Epidermal melanocyte (primary cell): ENCODE data around the gene PTPRK.

Experiments used
- DNase-seq: peaks from one replicate; pipeline ENCODE4 v3.0.0; 2011; ENCODE audit warnings: low spot score; ENCODE audit not compliant: insufficient read length

PTPRK gene

GRCh38 chr6:127971945-127972391 lies 548.4 kb downstream of the PTPRK start:
- no peak for DNase-seq

- no peak for DNase-seq
These were observed 549.0 kb downstream of the PTPRK start for GRCh38 chr6:127971386-127971785.

GRCh38 chr6:127969701-127970100 lies 550.7 kb downstream of the PTPRK start:
- no peak for DNase-seq

DNA sequence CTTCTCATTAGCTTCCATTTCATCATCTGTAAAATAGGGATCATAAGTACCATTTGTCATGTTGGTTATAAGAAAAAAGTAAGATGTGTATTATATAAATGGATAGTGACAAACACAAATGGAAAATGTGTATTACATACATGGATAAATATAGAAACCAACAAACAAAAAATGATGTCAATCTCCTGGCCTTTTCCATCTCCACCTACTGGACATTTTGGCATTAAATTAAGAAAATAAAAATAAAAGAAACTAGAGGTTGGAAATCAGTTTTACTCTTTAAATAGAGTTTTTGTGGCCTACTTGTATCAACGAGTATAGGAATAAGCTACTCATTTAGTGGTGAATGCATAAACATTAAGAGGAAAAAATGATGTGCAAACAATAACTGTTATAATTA lies 552.0 kb downstream of the PTPRK start:
- DNase-seq, result no peak

GRCh38 chr6:127967708-127968107 lies 552.7 kb downstream of the PTPRK start:
- no peak for DNase-seq

GRCh38 chr6:127966616-127967015 lies 553.8 kb downstream of the PTPRK start:
- DNase-seq, result no peak

- DNase-seq, result no peak
These were observed 556.9 kb downstream of the PTPRK start for GRCh38 chr6:127963495-127963894.

DNA sequence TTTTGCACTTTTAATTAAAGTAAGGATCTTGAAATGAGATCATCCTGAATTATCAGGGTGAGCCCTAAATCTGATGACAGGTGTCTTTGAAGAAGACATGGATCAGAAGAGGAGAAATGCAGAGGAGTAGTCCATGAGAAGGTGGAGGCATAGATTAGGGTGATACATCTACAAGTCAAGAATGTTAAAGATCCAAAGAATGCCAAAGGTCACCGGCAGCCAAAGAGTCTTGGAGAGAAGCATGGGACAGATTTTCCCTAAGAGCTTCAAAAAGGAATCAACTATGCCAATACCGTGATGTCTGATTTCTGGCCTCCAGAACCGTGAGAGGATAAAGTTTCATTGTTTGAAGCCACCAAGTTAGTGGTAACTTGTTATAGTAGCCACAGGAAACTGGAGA lies 560.5 kb downstream of the PTPRK start:
- DNase-seq, result no peak

DNA sequence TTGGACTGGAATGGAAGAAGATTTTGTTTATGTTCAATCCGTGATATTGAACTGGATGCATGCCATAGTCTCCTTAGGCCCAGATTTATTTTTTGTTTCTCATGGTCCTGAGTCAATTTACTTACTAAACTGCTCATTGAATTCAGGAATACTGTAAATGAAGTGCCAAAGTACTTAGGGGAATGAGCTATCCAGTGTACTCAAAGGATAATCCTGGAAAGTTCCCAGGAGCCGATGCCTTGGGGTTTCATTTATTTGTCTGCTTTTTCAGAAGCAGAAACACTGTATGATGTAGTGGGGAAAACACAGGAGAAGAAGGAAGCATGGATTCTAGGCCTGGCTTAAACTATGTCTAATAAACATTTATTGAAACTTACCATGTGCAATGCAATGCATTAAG lies 563.4 kb downstream of the PTPRK start:
- no peak for DNase-seq

GRCh38 chr6:127956260-127956888 lies 564.0 kb downstream of the PTPRK start:
- DNase-seq, result no peak

DNA sequence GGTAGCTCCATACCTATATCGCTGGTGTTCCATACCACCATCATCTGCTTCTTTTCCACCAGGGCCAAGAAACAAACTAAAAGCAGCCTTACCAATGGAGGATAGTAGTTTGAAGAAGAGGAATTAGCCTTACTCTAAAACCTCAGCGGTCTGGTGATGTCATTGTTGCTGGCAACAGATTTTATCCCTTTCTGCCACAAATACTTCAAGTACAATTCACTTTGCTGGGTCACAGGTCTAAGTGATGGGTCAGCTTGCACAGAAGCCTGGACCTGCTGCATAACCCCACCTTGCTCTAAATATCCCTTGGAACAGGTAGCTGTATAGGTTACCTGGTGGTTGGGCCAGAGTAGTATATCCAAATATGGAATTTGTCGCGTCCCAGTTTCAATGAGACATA lies 566.3 kb downstream of the PTPRK start:
- DNase-seq, result no peak

- no peak for DNase-seq
These were observed 567.6 kb downstream of the PTPRK start for GRCh38 chr6:127952831-127953230.

DNA sequence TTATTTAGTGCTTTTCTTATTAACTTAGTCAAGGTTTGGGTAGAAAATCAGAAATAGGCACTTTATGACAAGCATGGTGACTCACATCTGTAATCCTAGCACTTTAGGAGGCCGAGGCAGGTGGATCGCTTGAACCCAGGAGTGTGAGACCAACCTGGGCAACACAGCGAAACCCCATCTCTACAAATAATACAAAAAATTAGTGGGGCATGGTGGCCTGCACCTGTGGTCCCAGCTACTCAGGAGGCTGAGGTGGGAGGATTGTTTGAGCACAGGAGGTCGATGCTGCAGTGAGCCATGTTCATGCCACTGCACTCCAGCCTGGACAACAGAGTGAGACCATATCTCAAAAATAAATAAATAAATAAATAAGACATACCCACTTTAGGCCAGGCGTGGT lies 568.2 kb downstream of the PTPRK start:
- DNase-seq, result no peak

DNA sequence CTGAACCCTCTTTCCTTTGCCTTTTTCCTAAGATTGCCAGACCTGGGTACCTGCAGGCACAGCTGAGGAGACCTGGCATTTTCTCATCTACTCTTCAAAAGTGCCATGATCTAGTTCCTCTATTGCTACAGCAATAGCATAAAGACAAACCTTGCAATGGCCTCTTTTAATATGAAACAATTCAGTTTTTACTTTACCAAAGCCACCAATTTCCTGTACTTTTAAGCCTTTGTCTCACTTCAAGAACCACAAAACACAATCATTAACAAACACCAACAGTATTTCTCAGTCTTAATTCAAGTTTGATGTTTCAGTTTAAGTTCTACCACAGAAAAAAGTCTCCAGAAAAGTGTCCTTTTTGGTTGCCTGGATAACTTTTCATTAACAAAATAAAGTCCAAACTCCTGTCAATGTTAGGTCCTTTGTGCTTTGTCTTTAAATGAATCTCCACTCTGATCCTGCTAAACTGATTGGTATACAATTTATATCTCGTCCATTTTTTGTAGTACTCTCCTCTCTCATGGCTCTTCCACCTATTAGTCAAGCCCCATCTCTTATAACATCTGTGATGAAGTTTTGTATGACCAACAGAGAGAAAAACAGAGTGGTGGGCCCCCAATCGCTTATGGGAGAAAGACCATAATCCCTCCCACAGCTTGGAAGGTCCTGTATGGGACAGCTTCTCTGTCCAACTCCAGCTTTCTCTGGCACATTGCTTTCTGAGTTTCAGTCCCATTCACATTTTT lies 569.1 kb downstream of the PTPRK start:
- no peak for DNase-seq

- DNase-seq, result no peak
These were observed 569.7 kb downstream of the PTPRK start for GRCh38 chr6:127950566-127951145.

DNA sequence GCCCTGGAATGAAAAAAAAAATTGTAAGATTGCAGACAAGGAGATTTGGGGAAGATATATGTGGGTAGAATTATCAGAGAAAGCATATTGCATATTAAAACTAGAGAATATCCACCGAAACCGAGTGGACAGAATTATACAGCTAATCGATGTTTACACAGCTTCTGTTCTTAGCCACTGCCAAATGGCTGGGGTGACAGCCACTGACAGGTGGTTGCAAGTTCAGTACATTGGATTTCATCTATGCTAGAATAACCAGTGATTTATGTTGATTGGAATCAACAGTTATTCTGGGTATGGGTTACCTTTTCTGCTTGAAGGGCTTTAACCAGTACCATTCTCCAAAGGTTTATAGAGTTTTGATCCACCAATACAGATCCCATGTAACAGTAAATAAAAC lies 571.1 kb downstream of the PTPRK start:
- DNase-seq, result no peak

DNA sequence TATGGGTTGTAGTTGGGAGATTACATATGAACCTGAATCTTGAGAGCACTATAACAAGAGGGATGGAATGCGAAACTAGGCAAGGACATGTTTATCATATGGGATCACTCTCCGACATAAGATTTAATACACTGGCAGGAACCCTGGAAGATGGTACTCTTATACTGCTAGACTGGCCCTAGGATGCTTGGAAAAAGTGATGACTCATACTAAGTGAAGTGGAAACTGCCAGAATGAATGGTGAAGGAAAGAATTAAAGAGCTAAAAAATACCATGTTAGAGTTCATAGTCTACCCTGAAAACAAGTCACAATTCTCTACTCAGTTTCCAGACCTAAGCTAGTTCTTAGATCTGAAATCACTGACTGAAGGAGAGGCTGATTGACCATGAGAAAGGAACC lies 574.0 kb downstream of the PTPRK start:
- no peak for DNase-seq

DNA sequence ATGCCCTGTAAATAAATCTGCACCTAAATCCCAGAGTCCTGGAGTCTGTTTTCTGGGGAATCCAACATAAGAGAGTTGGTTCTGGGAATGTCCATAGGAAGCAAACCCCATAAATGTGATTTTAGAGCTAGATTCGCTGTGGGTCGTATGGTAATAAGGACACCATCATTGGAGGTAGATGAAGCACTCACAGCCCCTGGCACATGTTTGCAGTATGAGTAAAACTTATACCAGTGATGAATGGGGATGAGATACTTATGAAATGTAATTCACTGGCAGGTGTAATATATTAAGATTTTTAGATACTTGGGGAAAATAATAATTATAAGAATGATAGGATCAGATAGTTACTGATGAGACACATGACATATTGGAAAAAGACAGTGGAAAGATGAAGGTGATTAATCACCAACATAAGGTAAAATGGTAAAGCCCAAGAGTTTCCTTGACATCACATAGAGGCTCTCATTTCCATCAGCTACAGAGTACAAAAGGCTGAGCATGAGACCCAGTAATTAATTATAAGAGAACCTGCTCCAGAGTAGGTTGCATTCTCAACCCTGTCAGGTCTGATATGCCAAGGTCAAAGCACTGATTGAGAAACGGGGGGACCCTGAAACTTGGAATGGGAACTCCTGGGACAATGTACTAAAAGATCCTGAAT lies 574.8 kb downstream of the PTPRK start:
- DNase-seq, result no peak

DNA sequence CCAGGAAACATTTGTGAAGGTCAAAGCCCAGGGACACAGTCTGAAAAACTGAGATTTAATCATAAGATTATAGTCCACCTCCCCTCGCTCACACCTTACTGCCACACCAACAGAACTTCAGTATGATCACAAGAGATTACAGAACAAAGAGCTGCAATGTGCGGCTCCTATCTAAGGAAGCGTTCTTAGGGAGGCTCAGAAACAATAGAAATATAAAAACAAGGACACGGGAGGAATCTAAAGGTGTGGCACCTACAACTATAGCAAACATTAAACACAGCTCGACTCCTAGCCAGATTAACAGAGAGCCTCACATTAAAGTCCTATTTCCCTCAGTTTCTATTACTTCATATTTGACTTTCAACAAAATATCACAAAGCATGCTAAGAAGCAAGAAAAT lies 579.2 kb downstream of the PTPRK start:
- no peak for DNase-seq

DNA sequence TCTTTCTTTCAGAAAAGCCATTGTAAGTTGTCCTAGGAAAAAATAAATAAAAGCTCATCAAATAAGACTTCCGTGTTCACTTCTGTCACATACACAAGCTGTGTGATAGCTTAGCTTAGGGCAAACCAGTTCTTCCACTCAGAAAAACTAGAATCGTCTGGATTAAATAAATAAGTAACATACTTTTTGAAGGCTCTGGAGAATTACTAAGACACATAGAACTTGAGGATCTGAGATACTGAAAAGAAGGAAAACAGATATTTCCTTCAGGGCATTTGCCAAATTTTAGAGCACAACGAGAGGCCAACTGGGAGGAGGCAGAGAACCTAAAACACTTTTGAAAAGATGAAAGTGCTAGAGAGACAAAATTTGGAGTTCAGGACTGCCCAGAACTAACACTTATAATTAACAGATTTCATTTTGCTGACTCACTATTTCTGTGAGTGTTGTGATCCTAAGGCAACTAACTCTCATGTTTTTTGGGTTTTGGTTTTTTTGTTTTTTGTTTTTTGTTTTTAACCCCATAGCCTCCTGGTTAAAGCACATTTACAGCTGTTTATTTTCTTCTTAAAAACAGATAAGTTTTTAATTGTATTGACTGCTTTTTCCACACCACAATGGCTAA lies 580.8 kb downstream of the PTPRK start:
- no peak for DNase-seq

DNA sequence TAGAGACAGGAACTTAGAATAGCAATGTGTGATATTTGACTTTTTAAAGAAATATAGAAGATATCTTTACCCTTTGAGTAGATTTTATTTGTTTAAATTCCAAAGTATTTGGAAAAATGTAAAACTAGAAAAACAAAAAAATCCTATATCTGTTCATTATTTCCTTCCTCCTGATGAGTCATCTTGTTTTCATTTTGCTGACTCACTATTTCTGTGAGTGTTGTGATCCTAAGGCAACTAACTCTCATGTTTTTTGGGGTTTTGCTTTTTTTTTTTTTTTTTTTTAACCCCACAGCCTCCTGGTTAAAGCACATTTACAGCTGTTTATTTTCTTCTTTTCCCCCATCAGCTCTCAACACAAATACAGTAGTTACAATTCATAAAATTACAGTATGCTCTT lies 581.7 kb downstream of the PTPRK start:
- DNase-seq, result no peak

- no peak for DNase-seq
These were observed 582.7 kb downstream of the PTPRK start for GRCh38 chr6:127937747-127938146.
